HG03139 (cell line): ENCODE measurements around the gene TSPAN11.
"Not testable (repeated sequence)": the region's sequence is repeated elsewhere in the genome, so short reads cannot be mapped to it uniquely, and the experiment has no call there.

Source experiments
- ATAC-seq: cut with Tn5 transposase; IDR thresholded peaks from one replicate; pipeline ENCODE4 v1.9.1; 2021; ENCODE audit not compliant: unreplicated experiment

The TSPAN11 gene, protein sequence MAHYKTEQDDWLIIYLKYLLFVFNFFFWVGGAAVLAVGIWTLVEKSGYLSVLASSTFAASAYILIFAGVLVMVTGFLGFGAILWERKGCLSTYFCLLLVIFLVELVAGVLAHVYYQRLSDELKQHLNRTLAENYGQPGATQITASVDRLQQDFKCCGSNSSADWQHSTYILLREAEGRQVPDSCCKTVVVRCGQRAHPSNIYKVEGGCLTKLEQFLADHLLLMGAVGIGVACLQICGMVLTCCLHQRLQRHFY

DNA sequence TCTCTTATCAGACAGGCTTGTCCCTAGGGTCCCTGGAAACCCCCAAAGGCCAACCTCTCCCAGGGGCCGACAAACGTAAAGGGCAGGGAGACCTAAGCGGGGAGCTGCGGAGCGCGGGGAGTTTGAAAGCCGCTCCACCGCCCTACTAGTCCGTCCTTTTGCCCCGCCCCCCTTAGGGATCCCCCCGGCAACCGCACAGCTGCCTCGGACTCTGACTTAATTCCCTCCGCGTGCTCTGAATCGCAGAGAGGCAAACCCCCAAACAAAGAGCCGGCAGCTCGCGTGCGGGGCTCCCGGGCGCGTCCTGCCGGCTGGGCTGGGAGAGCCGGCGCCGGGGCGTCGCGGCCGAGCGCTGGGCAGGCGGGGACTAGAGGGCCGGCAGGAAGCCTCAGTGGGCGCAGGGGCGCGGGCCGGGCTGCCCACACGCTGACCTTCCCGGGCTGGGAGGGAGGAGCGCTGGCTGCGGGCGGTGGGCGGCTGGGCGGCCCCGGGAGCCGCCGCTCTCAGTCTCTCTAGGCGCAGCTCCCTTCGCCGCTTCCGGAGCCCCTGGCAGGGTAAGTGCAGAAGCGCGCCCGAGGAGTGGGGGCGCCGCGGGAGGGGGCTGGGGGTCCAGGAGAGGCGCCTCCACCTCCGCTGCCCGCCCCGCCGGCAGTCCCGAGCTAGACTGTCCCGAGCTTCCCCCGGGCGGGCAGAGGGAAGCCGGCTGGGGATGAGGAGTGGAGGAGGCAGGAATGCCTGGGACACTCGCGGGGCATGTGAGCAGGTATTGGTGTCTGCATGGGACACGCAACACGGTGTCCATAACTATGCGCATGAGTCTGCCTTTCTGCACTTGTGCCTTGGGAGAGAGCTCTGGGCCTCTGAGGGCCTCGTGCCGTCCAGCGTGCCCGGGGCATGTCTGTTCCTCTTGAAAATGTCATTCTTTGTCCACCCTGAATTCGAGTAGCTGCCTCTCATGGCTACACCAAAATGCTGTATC is at the start of gene TSPAN11:
Gene TSPAN11, plus strand, starts transcription at position 506 of the 979 bp plus-strand sequence. CDS start 27,244 bp downstream, outside the sequence.
- no peak for ATAC-seq

DNA sequence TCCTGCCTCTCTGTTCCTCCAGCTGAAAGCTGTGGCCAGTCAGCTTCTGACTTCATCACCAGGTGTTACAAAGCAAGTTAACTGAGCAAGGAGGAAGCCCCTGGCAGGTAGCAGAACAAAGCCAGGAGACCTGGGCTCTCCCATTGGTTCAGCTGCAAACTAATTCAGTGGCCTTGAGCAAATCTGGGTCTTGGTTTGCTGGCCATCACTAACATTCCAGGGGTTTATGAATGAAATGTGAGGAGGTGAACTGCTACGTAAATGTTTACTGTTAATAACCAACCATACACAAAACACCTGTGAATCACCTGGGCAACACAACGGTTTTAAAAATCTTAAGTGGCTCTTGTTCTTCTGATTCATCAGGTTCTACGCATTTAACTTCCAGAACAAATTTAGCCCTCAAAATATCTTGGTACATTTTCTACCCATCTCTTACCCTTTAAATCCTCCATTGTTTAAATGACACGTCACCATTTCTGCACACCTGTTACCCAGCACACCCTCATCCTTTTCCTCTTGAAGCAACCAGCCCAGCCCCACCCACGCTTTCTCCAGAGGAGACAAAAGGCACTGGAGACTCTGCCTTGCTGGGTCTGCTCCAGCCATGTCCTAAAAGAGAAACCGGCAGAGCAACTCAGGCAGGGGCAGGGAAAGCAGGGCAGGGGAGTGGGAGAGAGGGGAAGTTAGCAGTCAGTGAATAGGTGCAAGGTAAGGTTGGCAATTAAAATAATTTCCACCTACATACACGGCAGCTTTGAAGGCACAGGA is 49.3 kb upstream of the TSPAN11 start:
- no peak for ATAC-seq

DNA sequence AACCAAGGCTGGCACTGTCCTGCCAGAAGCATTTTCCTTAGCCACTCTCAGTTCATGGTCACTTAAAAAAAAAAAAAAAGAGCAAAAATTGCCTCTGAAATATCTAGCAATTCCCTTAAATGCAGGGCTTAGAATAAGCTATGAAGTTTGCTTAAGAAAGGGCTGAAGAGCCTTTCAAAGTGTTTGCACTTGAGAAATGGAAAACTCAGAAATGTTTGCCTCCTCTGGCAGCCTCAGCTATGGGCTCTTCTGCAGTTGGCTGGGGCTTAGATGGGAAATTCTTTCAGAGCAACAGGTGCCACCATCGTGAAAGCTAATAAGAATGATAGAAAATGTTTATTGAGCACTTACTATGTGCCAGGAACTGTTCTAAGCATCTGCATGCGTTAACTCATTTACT is 48.5 kb upstream of the TSPAN11 start:
- no peak for ATAC-seq

DNA sequence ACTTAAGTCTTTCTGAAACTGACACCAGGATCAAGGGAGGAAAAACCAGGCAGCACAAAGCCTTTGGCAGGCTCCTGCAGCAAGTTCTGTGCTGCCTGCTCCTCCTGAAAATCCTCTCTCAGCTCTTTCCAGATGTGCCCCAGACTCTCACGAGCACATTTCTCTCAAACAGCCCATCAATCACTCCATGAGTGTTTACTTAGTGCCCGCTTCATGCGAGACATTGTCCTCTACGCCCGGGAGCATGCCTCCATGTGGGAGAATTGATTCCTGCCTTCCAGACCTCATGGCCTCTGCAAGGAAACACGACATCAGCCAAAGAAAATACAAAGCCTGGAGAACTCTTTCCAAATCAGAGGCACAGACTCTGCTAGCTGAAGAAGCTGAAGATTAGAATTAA is 46.5 kb upstream of the TSPAN11 start:
- ATAC-seq = no peak

DNA sequence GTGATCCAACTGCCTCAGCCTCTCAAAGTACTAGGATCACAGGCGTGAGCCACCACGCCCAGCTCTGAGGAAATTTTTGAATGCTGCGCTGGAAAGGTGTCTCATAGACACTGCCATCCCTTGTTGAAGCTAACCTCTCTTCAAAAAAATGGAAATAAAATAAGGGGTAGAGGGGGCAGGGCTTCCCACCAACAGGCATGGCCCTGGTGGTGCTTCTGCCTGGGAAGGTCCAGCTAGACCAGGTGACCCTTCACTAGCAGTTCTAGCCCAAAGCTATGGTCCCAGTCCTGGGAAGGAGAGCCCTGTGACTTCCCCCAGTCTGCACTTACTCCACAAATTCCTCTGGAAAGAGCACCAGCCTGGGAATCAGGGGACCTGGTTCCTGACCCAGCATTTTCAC is 45.7 kb upstream of the TSPAN11 start:
- ATAC-seq = no peak

DNA sequence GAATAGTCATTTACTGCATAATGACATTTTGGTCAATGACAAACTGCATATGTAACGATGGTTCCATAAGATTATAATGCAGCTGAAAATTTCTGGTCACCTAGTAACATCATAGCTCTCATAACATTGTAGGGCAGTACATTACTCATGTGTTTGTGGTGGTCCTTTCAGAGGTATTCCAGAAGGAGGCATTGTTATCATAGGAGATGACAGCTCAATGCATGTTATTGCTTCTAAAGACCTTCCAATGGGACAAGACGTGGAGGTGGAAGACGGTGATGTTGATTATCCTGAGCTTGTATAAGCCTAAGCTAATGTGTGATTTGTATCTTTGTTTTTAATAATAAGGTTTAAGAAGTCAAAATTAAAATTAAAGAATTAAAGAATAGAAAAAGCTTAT is 43.8 kb upstream of the TSPAN11 start:
- ATAC-seq = no peak

DNA sequence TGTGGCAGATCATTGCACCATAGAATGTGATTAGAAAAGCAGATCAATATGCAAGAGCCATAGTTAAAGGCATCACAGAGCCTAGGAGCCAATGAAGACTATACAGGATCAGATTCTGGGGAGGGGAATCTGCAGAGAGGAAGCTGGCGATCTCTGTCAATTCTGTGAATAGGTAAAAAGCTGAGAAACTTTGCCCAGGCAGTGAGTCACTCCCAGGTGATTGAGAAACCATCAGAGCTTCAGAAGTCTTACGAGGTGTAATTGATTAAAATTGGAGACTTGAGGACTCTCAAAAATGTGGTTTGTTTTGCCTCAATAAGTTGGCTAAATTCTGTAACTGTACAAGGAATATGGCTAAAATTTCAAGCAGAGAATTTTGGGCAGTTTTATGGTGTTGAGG is 41.7 kb upstream of the TSPAN11 start:
- ATAC-seq = no peak

DNA sequence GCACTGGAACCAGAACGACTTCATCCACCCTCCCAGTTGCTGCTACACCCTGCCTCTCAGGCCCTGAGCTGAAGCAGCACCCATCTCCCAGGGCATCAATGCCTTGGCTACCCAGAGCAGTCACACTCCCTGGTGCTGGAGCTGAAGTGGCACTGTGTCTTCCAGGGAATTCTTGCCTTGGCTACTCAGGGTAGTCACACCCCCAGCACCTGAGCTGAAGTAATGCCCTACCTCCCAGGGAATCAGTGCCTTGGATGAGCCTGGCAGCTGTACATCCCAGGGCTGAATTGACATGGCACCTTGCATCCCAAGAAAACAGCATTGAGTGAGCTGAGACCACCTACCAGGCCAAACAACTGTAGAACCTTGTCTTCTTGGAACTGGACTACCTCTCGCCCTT is 41.2 kb upstream of the TSPAN11 start:
- no peak for ATAC-seq

DNA sequence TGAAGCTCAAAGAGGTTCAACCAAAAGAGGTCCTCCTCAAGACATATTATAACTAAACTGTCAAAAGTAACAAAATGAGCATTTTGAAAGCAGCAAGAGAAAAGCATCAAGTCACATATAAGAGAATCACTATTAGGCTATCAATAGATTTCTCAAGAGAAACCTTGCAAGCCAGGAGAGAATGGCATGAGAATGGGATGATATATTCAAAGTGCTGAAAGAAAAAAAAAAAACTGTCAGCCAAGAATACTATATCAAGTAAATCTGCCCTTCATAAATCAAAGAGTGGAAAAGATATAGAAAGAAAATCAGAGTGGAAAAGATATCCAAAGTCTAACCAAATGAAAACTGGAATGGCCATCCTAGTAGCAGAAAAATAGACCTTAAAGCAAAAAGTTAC is 39.3 kb upstream of the TSPAN11 start:
- ATAC-seq = no peak

DNA sequence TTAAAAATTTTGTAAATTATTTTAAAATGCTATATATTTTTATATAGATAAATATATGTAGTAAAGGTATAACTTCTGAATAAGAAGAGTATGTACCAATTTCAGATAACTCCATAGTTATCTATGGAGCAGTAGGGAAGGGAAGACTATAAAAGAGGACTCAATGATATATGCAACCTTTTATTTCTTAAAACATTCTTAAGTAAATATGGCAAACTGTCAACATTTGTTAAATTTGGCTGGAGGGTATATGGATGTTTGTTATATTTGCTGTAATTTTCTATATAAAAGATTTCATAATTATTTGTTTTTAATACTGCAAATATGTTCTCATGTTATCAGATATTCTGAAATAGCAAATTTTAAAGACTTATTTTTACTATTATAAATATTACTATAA is 38.3 kb upstream of the TSPAN11 start:
- no peak for ATAC-seq

DNA sequence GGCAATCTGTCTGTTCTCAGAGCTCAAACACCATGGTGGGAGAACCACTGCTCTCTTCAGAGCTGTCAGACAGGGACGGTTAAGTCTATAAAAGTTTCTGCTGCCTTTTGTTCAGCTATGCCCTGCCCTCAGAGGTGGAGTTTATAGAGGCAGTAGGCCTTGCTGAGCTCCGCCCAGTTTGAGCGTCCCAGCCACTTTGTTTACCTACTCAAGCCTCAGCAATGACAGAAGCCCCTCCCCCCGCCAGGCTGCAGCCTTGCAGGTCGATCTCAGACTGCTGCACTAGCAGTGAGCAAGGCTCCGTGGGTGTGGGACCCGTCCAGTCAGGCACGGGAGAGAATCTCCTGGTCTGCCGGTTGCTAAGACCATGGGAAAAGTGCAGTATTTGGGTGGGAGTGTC is 32.0 kb upstream of the TSPAN11 start:
- not testable (repeated sequence) for ATAC-seq

DNA sequence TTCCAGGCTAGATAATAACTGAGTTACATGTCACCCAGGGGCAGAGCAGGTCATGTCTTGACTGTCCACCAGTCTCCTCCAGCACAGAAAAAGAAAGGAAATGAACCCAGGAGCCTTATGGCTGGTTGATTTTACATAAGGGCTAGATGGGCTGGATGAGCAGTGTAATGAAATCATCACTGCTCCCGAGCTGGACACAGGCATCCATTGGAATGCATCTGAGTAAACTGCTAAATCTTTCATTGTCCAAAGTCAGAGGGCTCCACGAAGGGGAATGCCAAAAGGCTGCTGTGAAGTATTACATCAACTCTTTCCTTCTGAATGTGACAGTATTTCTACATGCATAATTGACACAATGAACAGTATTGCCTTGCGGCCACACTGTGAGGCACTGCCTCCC is 30.1 kb upstream of the TSPAN11 start:
- no peak for ATAC-seq

DNA sequence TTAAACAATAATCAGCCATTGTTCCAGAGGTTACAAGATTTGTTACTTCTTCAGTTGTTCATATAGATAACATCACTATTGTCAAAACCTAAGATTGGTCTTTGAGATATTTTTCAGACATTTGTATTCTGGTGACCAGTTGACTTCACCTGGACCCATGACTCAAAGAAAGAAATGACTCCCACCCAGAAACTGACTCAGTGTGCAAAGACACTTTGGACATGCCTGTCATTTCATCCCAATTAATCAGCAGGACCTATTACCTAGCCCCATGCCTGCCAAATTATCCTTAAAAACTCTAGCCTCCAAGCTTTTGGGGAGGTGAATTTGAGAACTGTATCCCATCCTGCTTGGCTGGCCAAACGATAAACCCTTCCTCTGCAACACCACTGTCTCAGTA is 27.7 kb upstream of the TSPAN11 start:
- ATAC-seq = no peak

DNA sequence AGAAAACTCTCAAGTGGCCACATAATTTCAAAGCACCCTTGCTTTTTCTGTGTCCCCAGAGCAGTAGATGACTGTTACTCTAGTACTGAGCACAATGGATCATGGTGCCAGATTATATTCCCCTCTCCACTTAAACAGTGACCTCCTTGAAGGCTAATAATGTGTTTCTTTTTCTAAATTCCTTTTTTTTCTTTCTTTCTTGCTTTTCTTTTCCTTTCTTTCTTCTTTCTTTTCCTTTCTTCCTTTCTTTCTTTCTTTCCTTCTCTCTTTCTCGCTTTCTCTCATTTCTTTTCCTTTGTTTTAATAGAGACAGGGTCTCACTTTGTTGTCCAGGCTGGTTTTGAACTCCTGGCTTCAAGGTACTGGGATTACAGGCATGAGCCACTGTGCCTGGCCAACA is 26.2 kb upstream of the TSPAN11 start:
- no peak for ATAC-seq

DNA sequence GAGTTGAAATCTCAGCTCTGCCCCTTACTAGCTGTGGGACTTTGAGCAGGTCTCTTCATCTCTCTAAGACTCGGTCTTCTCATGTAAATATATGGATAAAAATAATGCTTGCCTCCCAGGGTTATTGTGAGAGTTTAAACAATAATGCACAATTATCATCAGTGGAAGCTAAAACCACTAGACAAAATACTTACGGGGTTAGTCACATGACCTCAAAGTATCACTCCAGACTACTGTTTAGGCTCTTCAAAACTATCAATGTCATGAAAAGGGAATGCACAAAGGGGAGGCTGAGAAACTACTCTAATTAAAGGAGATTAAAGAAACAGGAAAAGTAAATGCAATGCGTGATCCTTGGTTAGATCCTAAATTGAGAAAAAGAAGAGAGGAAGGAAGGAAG is 24.5 kb upstream of the TSPAN11 start:
- no peak for ATAC-seq

DNA sequence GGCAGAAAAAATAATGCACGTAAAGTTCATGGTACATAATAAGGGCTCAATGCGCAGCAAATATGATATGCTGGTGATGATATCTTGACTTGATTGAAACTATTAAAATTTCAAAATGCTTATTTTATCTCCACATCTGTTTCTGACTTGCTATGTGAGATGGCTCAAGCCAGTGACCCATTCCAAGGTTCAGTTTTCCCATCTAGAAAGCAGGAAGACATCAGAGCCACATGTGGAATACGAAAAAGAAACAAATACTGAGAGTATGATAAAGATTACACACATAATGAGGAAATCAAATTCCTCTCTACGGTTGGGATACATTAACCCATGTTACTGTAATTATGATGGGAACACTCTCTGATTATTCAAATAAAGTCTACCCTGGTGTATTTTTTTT is 24.0 kb upstream of the TSPAN11 start:
- ATAC-seq = no peak

DNA sequence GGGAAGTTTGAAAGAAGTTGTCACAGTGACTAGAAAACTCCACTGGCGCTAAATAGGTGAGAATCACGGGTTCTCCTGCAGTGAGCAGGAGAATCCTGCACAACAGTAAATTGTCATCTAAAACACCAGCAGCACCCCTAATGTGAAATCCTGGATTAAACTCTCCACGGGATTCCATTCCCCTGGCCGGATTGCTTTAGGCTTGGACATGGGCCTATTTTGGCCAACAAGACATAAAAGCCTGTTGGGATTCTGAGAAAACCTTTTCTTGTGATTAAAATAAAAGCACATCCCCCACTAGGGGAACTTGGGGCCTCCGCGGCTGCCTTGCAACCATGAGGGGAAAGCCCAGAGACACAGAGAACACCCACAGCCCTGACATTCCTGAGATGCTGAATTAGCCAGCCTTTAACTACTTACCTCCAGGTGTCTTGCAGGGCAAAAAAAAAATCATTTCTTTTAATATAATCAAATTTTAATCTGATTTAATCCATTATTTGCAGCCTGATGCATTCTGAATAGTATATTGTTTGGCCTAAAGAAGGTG is 21.0 kb upstream of the TSPAN11 start:
- ATAC-seq = no peak

DNA sequence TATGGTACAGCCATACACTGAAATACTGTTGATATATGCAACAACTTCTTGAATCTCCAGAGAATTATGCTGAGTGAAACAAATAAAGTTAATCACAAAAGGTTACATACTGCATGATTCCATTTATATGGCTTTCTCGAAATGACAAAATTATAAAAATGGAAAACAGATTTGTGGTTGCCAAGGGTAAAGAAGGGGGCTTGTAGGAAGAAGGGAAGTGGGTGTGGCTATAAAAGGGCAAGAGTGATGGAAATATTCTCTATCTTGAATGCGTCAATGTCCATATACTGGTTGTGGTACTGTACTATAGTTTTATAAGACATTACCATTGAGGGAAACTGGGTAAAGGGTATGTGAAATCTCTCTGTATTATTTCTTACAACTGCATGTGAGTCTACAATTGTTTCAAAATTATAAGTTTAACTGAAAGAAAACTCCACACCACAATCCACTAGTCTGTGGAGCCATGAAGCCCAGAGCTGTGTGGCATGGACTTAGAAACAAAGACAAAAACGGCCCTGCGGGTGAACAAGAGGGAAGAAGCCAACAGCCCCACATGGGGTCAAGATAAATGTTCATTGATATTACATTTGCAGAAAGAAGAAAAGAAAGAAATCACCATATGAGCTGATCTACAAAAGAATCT is 18.3 kb upstream of the TSPAN11 start:
- no peak for ATAC-seq

DNA sequence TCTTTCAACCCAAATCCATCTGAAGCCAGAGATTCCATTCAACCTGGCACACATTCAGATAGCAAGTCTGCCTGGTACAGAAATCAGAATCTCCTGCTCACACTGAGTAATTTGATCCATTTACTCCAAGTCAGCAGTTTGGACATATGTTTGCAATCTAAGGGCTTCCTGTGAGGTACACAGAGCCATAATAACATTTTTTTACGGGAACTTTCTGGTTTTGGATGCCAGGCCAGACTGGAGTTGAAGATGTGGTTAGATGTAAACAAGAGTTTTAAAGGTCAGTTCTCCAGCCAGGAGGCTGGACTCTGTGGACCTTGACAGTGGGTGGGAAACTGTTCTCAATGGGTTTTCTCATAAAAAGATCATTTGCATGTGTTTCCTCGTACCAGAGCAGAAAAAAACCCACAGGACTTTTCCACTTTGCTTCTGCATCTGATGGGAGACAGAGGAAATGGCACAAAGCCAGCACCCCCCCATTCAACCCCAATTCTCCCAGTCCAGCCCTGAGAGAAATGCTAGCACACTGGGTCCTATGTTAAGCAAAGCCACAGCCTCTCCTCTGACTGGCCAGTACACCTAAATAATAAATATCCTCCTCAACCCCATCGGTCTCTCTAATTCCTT is 17.7 kb upstream of the TSPAN11 start:
- no peak for ATAC-seq

DNA sequence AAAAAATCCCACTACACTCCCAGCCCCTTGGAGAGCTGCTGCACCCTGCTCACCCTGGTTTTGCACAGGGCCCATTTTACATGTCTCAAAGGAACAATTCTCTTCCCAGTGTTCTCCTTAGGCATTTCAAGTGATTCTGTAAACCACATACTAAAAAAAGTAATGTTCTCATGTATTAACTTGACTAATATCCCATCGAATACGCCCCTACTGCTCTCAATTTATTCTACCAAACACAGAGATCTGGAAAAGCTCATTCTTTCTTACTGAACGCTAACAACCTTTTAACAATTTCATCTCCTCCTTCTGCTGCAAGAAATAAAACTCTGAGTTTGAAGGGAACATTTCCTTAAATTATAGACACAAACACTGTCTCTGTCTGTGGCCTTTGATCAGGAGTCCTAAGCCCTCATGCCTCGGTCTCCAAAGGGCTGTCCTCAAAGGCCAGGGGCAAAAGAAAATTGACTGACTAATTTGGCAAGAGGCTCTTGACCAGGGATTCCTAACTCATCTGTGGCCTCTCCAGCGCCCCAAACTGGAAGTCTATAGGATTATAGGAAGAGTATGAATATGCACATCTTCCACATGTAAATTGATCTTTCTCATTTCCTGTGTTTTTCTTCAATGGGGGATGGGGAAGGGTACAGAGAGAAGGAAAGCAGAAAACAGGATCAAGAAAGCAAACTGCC is 17.1 kb upstream of the TSPAN11 start:
- no peak for ATAC-seq
